HL-60 (cell line): ENCODE measurements around the gene KCNAB1.

Source experiments
- GABPA ChIP-seq: IDR thresholded peaks from 2 replicates; pipeline ENCODE4 v1.6.1; 2012; ENCODE audit warnings: low read depth
- POLR2AphosphoS5 ChIP-seq: IDR thresholded peaks from 2 replicates; pipeline ENCODE4 v1.6.1; 2012; ENCODE audit warnings: low read depth
- REST ChIP-seq: IDR thresholded peaks from 2 replicates; pipeline ENCODE4 v1.6.1; 2012; ENCODE audit warnings: low read depth; ENCODE audit not compliant: insufficient replicate concordance
- SPI1 ChIP-seq: IDR thresholded peaks from 2 replicates; pipeline ENCODE4 v1.6.1; 2012; ENCODE audit warnings: low read depth, mild to moderate bottlenecking, borderline replicate concordance
- TF ChIP-seq, protein P1 (sequence below): IDR thresholded peaks from one replicate; pipeline ENCODE4 v1.5.1; 2011; ENCODE audit warnings: low read length, control low read depth, inconsistent platforms; ENCODE audit not compliant: insufficient read depth

- TF ChIP-seq, protein P1, sequence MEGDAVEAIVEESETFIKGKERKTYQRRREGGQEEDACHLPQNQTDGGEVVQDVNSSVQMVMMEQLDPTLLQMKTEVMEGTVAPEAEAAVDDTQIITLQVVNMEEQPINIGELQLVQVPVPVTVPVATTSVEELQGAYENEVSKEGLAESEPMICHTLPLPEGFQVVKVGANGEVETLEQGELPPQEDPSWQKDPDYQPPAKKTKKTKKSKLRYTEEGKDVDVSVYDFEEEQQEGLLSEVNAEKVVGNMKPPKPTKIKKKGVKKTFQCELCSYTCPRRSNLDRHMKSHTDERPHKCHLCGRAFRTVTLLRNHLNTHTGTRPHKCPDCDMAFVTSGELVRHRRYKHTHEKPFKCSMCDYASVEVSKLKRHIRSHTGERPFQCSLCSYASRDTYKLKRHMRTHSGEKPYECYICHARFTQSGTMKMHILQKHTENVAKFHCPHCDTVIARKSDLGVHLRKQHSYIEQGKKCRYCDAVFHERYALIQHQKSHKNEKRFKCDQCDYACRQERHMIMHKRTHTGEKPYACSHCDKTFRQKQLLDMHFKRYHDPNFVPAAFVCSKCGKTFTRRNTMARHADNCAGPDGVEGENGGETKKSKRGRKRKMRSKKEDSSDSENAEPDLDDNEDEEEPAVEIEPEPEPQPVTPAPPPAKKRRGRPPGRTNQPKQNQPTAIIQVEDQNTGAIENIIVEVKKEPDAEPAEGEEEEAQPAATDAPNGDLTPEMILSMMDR = no peak
- no peak for TF ChIP-seq POLR2AphosphoS5
- no peak for TF ChIP-seq SPI1
- no peak for TF ChIP-seq REST
- TF ChIP-seq GABPA = no peak
These were observed 97.4 kb downstream of the KCNAB1 start for GRCh38 chr3:156217674-156218352.
